Caco-2 (cell line): ENCODE results near the gene SRD5A2. TPM values are rescaled to one million over a fixed set of nuclear protein-coding genes. Genes with fewer than 3 reads are reported as not detected.

Experiments
- BruUV-seq: library from RNA; stranded (reverse); fragments of 400-500 nt; replicated peaks from 2 replicates; lab custom pipeline; 2021; lab: Mats Ljungman, UMichigan
- CTCF ChIA-PET: fragments of 300-600 bp; sonication (Branson Sonifier 250); formaldehyde crosslinking; loops from one replicate; lab custom pipeline; 2022; ENCODE audit warnings: antibody characterized with exemption; lab: Charles Lee
- POLR2A ChIA-PET: fragments of 300-600 bp; sonication (Branson Sonifier 250); formaldehyde crosslinking; loops from one replicate; lab custom pipeline; 2022; ENCODE audit warnings: antibody characterized with exemption; lab: Charles Lee
- DNase-seq, 2 experiments: peaks; one replicate each; pipeline versions ENCODE4 v3.0.0 to v3.0.0-alpha.2; 2020 to 2022
- H3K27me3 ChIP-seq: replicated peaks from 2 replicates; pipeline ENCODE4 v1.6.0; 2011; ENCODE audit warnings: low read length; ENCODE audit not compliant: control insufficient read depth, insufficient read depth
- H3K36me3 ChIP-seq: 2 replicates; pipeline ENCODE4 v1.5.1; 2011; ENCODE audit warnings: low read length; ENCODE audit not compliant: control insufficient read depth, insufficient read depth
- H3K4me1 ChIP-seq: fragments of 250-450 bp; sonication (Bioruptor Pico); 2 replicates; pipeline ENCODE4 v1.5.1; 2020; ENCODE audit warnings: mild to moderate bottlenecking
- H3K4me3 ChIP-seq: 2 replicates; pipeline ENCODE4 v1.5.1; 2011; ENCODE audit warnings: low read depth, mild to moderate bottlenecking, control low read depth, low read length
- H3K9me3 ChIP-seq: fragments of 250-450 bp; sonication (Bioruptor Pico); 2 replicates; pipeline ENCODE4 v1.5.1; 2020; ENCODE audit warnings: mild to moderate bottlenecking, moderate library complexity
- H3K27ac Mint-ChIP-seq: one replicate; pipeline ENCODE4 v1.8.0; 2022; ENCODE audit warnings: mixed read lengths; ENCODE audit not compliant: unreplicated experiment
- H3K27me3 Mint-ChIP-seq: one replicate; pipeline ENCODE4 v1.8.0; 2022; ENCODE audit warnings: mixed read lengths; ENCODE audit not compliant: insufficient read depth, unreplicated experiment
- H3K36me3 Mint-ChIP-seq: one replicate; pipeline ENCODE4 v1.8.0; 2022; ENCODE audit warnings: mild to moderate bottlenecking, mixed read lengths; ENCODE audit not compliant: insufficient read depth, unreplicated experiment
- H3K4me1 Mint-ChIP-seq: one replicate; pipeline ENCODE4 v1.8.0; 2022; ENCODE audit warnings: low read depth, mixed read lengths; ENCODE audit not compliant: unreplicated experiment
- H3K4me3 Mint-ChIP-seq: one replicate; pipeline ENCODE4 v1.8.0; 2022; ENCODE audit warnings: mild to moderate bottlenecking, moderate library complexity, mixed read lengths; ENCODE audit not compliant: unreplicated experiment
- H3K9me3 Mint-ChIP-seq: one replicate; pipeline ENCODE4 v1.8.0; 2022; ENCODE audit warnings: mixed read lengths; ENCODE audit not compliant: unreplicated experiment
- intact Hi-C: fragments of 100-400 bp; cut with micrococcal nuclease; formaldehyde crosslinking; loops from one replicate; pipeline ENCODE4 v1.10.0; 2022; ENCODE audit not compliant: unreplicated experiment
- total RNA-seq: library from RNA; stranded (reverse); gene quantifications from 2 replicates; pipeline ENCODE4 v1.2.3, GENCODE V29; 2022
- TF ChIP-seq, protein P1 (sequence below), 2 experiments: fragments of 200-600 bp in 1 of 2; IDR thresholded peaks; 1 replicate in 1 of 2; 2 replicates in 1 of 2; pipeline versions ENCODE4 v1.5.1 to v1.8.0; 2011 to 2022; ENCODE audit warnings: antibody characterized with exemption in 1 of 2, control low read depth in 1 of 2, inconsistent platforms in 1 of 2, low read depth in 1 of 2, low read length in 1 of 2, mild to moderate bottlenecking in 1 of 2, moderate library complexity in 1 of 2; ENCODE audit not compliant: insufficient read depth in 1 of 2, severe bottlenecking in 1 of 2, unreplicated experiment in 1 of 2

SRD5A2 gene
- total RNA-seq, 1 experiment from 2014 or later = not detected

DNA sequence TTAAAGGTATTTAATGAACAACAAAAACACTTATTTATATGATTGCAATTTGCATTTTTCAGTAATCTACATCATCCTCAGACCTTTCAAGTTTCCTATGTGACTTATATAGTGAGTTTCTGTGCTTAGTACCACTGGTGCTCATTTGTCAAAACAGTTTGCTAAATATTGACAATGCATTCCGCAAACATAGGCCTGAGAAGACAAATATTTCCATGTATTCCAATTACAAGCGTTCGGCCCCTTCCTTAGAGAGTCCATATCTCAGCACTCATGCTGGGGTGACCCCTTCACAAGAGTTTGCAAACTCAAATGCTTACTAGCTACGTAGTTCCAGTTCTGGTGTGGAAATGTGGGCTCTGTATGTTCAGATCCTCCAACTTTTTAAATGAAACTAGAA lies 56.1 kb downstream of the SRD5A2 start:
- Mint-ChIP-seq H3K27ac (no peak overlapping the region), H3K4me1 (no peaks in the 10 kb centered on the region), H3K4me3 (no peak overlapping the region), H3K9me3 (no peaks in the 10 kb centered on the region), H3K36me3 (no peaks in the 10 kb centered on the region), H3K27me3 (peaks cover 4% of the 10 kb centered on the region)
- H3K27me3 ChIP-seq = no peaks in the 10 kb centered on the region
- DNase-seq = no peak
- H3K9me3 ChIP-seq = 0 out of 2 replicates have a peak, but pooled peaks cover under 1% of the 10 kb centered on the region
- no peak overlapping the region for H3K4me3 ChIP-seq
- POLR2A ChIA-PET = no interaction called here
- TF ChIP-seq, protein P1, sequence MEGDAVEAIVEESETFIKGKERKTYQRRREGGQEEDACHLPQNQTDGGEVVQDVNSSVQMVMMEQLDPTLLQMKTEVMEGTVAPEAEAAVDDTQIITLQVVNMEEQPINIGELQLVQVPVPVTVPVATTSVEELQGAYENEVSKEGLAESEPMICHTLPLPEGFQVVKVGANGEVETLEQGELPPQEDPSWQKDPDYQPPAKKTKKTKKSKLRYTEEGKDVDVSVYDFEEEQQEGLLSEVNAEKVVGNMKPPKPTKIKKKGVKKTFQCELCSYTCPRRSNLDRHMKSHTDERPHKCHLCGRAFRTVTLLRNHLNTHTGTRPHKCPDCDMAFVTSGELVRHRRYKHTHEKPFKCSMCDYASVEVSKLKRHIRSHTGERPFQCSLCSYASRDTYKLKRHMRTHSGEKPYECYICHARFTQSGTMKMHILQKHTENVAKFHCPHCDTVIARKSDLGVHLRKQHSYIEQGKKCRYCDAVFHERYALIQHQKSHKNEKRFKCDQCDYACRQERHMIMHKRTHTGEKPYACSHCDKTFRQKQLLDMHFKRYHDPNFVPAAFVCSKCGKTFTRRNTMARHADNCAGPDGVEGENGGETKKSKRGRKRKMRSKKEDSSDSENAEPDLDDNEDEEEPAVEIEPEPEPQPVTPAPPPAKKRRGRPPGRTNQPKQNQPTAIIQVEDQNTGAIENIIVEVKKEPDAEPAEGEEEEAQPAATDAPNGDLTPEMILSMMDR (IDR thresholded peaks at IDR 0.05; ENCODE audit: insufficient read depth in 1 of 2, low read depth in 1 of 2, low read length in 1 of 2, severe bottlenecking in 1 of 2, unreplicated experiment in 1 of 2) = no peak
- CTCF ChIA-PET = no interaction called here
- no peaks in the 10 kb centered on the region for H3K4me1 ChIP-seq
- intact Hi-C loops = loop anchor here (1.0 to 5.0 kb wide), 3 partner anchors 110 to 688 kb away; partner anchors contain the start of gene XDH
- no TSS peak for BruUV-seq
- H3K36me3 ChIP-seq = no peaks in the 10 kb centered on the region

GRCh38 chr2:31523871-31524492 lies 56.8 kb downstream of the SRD5A2 start:
- no peak overlapping the region for H3K27ac Mint-ChIP-seq
- no peaks in the 10 kb centered on the region for H3K9me3 Mint-ChIP-seq
- POLR2A ChIA-PET = no interaction called here
- H3K36me3 Mint-ChIP-seq = no peaks in the 10 kb centered on the region
- TF ChIP-seq, protein P1 (IDR thresholded peaks at IDR 0.05; ENCODE audit: insufficient read depth in 1 of 2, low read depth in 1 of 2, low read length in 1 of 2, severe bottlenecking in 1 of 2, unreplicated experiment in 1 of 2) = peak; percentile 63 to 76
- BruUV-seq = no TSS peak
- 0 out of 2 replicates have a peak, but pooled peaks cover 6% of the 10 kb centered on the region for H3K9me3 ChIP-seq
- H3K36me3 ChIP-seq = no peaks in the 10 kb centered on the region
- H3K4me1 ChIP-seq = no peaks in the 10 kb centered on the region
- peaks cover 3% of the 10 kb centered on the region for H3K27me3 Mint-ChIP-seq
- no peak overlapping the region for H3K4me3 Mint-ChIP-seq
- no peaks in the 10 kb centered on the region for H3K27me3 ChIP-seq
- no peak overlapping the region for H3K4me3 ChIP-seq
- intact Hi-C loops = loop anchor here (1.0 to 5.0 kb wide), 3 partner anchors 110 to 688 kb away; partner anchors contain the start of gene XDH
- DNase-seq = peak; percentile 46 to 65
- CTCF ChIA-PET = interaction anchor here (0.5 to 1.1 kb wide), 2 partner anchors 314 to 688 kb away, joined by 3 to 6 read pairs; no protein-coding TSS in a partner anchor
- H3K4me1 Mint-ChIP-seq = no peaks in the 10 kb centered on the region

DNA sequence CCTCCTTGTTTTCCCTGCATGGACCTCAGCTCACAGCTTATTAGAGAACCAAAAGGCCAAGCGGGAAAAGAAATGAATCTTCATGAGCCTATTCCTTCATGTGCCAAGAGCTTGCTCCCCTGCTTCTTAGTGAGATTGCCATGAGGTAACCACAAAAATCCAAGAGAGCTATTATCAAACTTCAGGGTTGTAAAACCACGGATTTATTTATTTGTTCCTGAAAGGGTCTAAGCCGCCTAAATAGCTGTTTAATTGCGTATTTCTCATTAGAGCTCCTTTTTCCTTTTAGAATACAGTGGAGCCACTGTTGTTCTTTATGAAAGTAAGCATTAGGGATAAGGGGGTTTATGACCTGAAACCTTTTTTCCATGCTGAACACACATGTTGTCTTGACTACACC lies 58.0 kb downstream of the SRD5A2 start:
- no TSS peak for BruUV-seq
- POLR2A ChIA-PET = no interaction called here

More for the DNA sequence above, 58.0 kb downstream of the SRD5A2 start:
- Mint-ChIP-seq H3K4me3 (no peak overlapping the region), H3K27me3 (peaks cover 3% of the 10 kb centered on the region), H3K36me3 (no peaks in the 10 kb centered on the region), H3K27ac (no peak overlapping the region), H3K9me3 (no peaks in the 10 kb centered on the region), H3K4me1 (no peaks in the 10 kb centered on the region)
- H3K4me3 ChIP-seq = no peak overlapping the region
- H3K27me3 ChIP-seq = no peaks in the 10 kb centered on the region
- 0 out of 2 replicates have a peak, but pooled peaks cover 6% of the 10 kb centered on the region for H3K9me3 ChIP-seq
- CTCF ChIA-PET = interaction anchor here (1.1 kb wide), 1 partner anchor 315 kb away, joined by 3 read pairs; no protein-coding TSS in a partner anchor
- no peak for DNase-seq
- intact Hi-C loops = loop anchor here (5.0 kb wide), 2 partner anchors 315 to 690 kb away; no protein-coding TSS in a partner anchor
- H3K4me1 ChIP-seq = no peaks in the 10 kb centered on the region
- no peaks in the 10 kb centered on the region for H3K36me3 ChIP-seq
- TF ChIP-seq, protein P1 (IDR thresholded peaks at IDR 0.05; ENCODE audit: insufficient read depth in 1 of 2, low read depth in 1 of 2, low read length in 1 of 2, severe bottlenecking in 1 of 2, unreplicated experiment in 1 of 2) = no peak
